HG02973 (cell line): ENCODE data around the gene SRGAP3.

Source experiments
- ATAC-seq: cut with Tn5 transposase; IDR thresholded peaks from one replicate; pipeline ENCODE4 v1.9.1; 2021; ENCODE audit warnings: moderate library complexity; ENCODE audit not compliant: unreplicated experiment

SRGAP3 gene

GRCh38 chr3:9028134-9028533 is 221.3 kb downstream of the SRGAP3 start:
- no peak for ATAC-seq

DNA sequence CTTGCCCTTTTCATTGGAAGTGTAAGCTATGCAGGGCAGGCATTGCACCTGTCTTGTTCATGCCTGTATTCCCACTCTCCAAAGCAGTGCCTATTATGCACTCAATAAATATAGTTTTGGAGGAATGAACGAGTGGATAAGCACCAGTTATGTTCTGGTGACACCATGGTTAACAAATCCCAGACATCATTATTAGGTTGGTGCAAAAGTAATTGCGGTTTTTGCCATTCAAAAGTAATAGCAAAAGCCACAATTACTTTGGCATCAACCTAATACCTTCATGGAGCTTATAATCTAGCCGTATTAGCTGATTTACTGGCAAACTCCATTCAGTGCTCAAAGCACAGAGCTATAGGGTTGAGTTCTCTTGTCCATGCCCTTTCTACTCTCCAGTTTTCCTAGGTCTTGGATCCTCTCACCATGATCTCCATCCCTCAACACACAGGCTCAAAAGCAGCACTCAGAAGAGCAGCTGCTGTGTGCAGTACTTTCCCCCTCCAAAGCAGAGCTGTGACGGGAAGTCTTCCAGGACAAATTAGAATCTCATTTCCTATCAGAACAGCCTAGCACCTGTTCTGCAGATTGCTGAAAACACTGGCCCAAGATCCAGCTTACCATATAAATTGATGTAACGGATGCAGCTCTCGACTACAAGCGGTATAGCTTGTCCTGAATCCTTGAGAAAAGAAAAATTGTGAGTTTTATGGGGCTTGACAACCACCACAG is 223.0 kb downstream of the SRGAP3 start:
- no peak for ATAC-seq

GRCh38 chr3:9024341-9024740 is 225.1 kb downstream of the SRGAP3 start:
- no peak for ATAC-seq

DNA sequence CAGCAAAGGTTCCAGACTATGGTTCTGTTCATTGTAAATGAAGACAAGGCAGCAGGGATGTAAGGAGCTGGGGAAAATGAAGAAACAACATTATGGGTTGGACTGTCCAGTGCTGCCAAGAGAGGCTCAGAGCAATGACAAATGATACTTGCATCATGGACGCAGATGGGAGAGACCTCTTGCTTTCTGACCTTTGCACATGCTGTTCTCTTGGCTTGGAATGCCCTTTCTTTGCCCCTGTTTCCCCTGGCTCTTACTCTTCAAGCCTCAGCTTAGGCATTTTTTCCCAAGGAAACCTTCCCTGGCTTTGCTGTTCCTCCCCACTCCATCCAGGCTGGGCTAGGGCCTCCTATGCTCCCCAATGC is 226.2 kb downstream of the SRGAP3 start:
- no peak for ATAC-seq

GRCh38 chr3:9022305-9023225 is 226.9 kb downstream of the SRGAP3 start:
- no peak for ATAC-seq

- ATAC-seq: no peak
Measured at GRCh38 chr3:9021271-9022009, 228.0 kb downstream of the SRGAP3 start.

- no peak for ATAC-seq
Measured at GRCh38 chr3:9020426-9020825, 229.0 kb downstream of the SRGAP3 start.

DNA sequence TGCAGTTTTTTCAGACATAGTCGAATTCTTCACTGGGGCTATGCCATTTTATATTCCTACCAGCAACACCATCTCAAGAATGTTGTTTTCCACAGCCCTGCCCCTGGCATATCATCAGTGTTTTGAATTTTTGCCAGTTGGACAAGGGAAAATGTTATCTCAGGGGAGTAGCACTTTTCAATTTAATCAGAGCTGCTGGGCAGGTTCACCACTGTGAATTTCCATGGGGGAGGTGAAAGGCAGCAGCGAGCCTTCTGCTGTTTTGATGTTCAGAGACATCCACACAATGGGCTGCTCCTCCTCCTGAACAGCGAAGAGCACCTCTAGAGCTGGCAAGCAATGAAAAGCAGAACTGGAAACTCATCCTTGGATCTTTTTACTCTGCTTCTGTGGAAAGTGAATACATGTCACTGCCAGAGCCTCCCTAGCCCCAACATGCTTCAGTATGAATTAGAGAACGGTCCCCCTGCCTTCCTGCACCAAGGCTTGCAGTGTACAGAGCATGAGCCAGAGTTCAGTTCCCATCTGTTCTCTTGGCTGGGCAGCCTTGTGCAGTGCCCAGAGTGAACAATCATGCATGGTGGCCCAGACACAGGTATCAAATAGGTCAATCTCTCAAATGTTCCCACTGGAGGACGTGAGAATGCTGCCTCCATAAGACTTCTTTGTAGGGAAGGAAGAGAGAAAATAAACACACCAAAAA is 230.0 kb downstream of the SRGAP3 start:
- no peak for ATAC-seq

DNA sequence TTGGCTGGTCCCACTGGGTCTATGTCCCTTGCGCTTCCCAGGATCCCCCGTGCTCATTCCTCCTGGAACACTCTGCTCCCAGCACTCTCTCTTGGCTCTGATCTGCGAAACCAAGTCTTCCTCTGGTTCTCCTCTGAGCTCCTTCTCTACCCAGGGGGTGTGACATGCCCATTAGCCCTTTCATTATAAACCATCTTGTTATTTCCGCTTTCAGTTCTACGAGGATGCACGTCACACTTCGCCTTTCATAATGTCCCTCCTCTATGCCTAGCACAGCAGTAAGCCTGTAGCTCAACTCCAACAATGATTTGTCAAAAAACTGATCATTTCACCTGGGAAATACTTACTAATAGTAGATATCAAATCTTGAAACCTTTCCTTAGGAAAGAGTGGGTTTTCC is 234.2 kb downstream of the SRGAP3 start:
- ATAC-seq: no peak

DNA sequence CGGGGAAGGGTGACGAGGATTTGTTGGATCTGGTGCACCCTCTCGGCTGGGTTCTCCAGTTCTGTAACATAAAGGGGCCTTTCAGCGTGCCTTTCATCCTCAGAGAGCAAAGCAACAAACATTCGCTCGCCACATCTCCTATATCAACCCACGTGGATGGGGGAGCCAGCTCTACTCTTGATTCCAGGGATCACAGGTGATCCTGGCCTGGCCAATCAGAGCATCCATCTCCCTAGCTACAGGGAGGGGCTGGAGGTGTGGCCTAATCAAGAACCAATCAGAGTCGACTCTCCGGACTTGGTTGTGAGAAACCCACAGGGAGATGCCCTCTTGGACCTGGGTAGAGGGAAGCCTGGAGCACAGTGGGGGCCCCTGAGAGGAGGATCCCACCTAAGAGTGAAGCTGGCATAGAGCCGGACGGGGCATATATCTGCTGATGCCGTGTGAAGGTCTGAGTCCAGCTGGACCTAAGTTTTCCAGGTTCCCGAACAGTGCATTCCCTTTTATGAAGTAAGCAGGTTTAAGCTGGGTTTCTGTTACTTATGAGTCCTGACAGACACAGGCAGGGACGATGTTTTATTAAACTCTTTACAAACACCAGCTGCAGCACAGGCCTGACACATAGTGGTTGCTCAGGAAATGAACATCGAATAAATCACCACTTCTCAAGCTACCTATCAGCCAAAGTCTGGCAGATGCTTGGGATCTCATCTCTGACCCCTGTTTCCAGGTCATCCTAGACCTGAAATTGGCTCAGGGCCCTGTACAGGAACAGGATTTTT is 235.5 kb downstream of the SRGAP3 start:
- ATAC-seq: no peak

GRCh38 chr3:9012521-9012920 is 236.9 kb downstream of the SRGAP3 start:
- ATAC-seq: no peak

DNA sequence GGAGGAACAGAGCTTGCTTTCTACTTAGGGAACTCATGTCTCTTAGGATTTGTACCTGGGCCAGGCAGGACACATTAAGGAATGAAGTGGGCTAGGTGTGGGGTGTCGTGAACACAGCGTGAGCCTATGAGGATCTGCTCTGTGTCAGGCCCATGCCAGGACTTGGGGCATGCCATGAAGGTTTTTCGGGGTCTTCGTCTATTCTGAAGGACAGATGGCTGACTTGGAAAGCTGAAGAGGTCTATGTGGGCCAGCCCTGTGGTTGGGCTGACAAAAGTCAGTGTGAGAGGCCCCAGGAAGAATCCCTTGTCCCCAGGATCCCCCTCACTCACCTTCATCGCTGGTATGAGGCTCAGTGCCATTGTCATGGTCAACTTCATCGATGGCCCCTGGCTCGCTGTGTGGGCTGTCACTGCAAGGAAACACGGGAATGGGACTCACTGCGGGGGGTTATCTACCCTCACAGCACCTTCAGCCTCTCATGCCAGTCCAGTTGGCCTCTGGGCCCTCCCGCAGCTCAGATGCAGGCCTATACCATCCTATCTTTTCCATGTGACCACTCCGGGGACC is 239.4 kb downstream of the SRGAP3 start:
- ATAC-seq: no peak

DNA sequence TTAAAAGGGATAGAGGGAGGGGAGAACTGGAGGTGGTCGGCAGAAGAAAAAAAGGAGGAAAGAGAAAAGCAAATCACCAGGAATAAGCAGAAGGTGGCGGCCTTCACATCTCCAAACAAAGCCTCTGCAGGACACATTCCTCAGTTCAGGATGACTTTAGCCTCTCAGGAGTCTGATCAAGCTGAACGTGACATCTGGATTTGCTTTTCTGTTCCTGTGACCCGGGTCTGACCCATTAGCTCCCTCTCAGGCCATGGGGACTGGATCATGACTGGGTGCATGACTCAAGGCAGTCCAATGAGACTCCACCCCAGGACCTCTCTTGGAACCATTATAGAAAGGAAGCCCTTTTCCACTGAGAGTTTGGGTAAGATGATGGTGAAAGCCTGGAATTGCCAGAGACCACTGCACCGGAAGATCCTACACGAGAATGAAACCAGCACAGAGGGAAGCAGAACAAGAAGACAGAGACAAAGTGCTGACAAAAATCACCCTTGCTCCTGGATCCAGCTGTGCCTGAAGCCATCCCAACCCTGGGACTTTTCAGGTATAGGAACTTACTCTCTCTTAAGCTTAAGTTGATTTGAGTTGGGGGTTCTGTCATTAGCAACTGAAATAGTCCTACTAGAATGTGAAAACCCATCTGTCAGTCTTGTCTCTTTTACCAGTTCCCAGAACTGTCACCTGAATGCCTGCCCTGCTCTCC is 240.7 kb downstream of the SRGAP3 start:
- ATAC-seq: no peak

GRCh38 chr3:9007928-9008327 is 241.5 kb downstream of the SRGAP3 start:
- no peak for ATAC-seq

DNA sequence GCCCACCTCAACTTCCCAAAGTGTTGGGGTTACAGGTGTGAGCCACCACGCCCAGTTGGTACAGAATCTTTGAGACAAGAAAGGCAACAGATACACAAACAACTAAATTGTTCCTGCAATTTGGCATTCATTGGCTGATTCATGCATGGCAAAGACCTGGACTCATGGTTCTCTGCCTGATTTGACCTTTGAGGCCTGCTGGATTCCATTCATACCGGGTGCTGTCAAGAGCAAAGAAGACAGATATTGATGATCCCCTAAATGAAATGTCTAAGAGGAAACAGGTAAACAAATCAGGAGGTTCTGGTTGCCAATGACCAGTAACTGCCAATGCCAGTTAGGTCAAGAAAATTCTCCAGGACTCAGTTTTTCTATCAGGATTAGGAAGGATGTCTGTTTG is 242.2 kb downstream of the SRGAP3 start:
- ATAC-seq: no peak

GRCh38 chr3:9000041-9000440 is 249.4 kb downstream of the SRGAP3 start:
- ATAC-seq: no peak

DNA sequence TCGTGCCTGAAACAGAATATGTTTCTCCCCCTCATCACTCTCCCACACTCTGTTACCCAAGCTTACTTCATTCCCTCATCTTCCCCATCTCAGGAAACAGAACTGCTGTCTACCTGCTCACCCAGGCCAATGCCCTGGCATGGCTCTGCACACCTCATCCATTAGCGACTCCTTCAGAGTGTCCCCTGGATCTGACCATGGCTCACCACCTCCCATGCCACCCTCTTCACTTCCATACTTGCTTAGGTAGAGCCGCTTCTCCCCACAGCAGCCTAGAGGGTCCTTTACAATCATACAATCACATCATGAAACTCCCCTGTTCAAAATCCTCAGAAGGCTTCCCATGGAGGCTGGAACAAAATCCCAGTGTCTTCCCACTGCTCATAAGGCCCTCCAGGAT is 252.3 kb downstream of the SRGAP3 start:
- no peak for ATAC-seq

DNA sequence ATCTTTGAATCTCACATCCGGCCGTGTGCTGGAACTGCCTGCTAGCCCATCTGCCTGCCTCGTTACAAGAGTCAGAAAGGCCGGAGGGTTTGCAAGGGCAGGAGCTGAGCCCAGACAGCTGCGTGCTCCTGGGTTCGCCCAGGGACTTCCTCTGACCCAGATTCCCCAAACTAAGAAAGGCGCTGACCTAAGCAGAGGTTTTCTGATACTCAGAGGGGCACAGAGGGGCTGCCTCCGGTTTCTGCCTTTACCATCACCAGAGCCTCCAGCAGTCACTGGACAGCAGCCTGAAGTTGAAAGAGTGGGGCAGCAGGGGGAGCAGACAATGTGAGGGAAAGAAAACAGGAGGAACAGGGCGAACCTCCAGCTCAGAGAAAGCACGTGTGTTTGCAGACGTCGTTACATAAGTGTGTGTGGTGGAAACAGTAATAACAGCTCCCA is 252.7 kb downstream of the SRGAP3 start:
- no peak for ATAC-seq

- no peak for ATAC-seq
Measured at GRCh38 chr3:8996216-8996615, 253.2 kb downstream of the SRGAP3 start.
